Measurements from ENCODE around the gene FOXO3. TPM values are rescaled to one million over a fixed set of nuclear protein-coding genes. Genes with fewer than 3 reads are reported as not detected.

Gene FOXO3
- total RNA-seq, 1 experiment from 2014 or later: 22.1 TPM

DNA sequence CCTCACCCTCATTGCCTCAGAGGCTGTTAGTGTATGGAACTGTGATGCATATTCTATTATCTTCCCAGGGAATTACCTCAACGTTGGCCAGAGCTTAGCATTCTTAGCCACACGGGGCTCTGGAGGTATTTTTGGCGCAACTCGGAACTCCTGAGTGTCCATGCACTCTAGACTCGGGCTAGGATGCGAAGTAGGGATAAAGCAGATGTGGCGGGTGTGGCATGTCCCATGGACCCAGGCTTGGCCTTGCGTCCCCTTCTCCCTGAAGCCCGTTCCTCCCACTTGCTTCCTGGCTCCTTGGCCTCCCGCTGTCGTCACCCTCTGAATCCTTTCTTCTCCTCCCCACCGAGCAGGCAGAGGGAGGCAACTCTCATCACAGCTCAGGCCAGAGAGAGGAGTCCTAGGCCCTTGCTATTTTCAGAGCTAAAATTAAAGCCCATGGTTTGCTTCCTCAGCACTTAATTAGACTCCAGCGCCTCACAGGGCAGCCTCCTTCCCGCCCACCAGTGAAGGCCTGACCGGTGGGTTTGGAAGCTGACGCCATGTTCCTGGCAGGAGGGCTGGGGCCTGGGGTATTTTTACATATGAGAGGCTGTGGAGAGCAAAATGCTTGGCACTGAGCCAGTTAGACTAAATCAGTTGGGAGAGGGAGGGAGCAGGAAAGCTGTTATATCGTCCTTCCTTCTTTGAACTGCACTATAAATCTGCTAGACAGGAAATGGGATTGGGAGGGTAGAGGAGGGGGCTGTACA is 138.7 kb downstream of the FOXO3 start:
- peaks cover 17% of the 10 kb centered on the region in 2 experiments for H3K9me3 Mint-ChIP-seq
- Histone ChIP-seq H3K4me2 (ENCODE audit: insufficient read depth, insufficient read length, low read length) (no peak overlapping the region), H2AK5ac (ENCODE audit: insufficient read length, low read length) (no peak overlapping the region), H2BK120ac (ENCODE audit: low read depth, low read length, poor library complexity, severe bottlenecking) (no peak overlapping the region), H3K14ac (ENCODE audit: insufficient read depth, low read length) (no peak overlapping the region), H2AFZ (ENCODE audit: low read length) (no peak overlapping the region), H4K20me1 (ENCODE audit: control insufficient read depth, insufficient read depth, insufficient read length) (no peaks in the 10 kb centered on the region), H2BK12ac (ENCODE audit: insufficient read length, low read depth, low read length) (no peak overlapping the region), H3K9ac (ENCODE audit: extremely low read depth, insufficient read length, low read length) (no peak overlapping the region), H3K79me2 (ENCODE audit: insufficient read depth, low read length) (no peaks in the 10 kb centered on the region), H4K8ac (replicated peaks; ENCODE audit: insufficient read length, low read depth, low read length) (no peak overlapping the region), H3K56ac (ENCODE audit: insufficient read length, low read depth, low read length) (no peak overlapping the region), H2BK15ac (ENCODE audit: low read depth, low read length) (no peak overlapping the region), H3K9me3 (ENCODE audit: control insufficient read depth, low read depth, low read length) (no peaks in the 10 kb centered on the region), H3K27ac (ENCODE audit: insufficient read length, low read depth, low read length) (no peak overlapping the region), H4K5ac (ENCODE audit: insufficient read length, low read depth, low read length) (no peak overlapping the region), H3K79me1 (ENCODE audit: insufficient read depth, low read depth, low read length, poor library complexity, severe bottlenecking) (no peaks in the 10 kb centered on the region), H3K23me2 (ENCODE audit: insufficient read length, low read depth, low read length, poor library complexity, severe bottlenecking) (no peaks in the 10 kb centered on the region), H3K27me3 (ENCODE audit: insufficient read depth, low read length) (no peaks in the 10 kb centered on the region), H2BK5ac (ENCODE audit: insufficient read length, low read length) (no peak overlapping the region), H3K4ac (ENCODE audit: low read depth, low read length) (no peak overlapping the region), H3K18ac (ENCODE audit: insufficient read length, low read depth, low read length) (no peak overlapping the region), H3K23ac (ENCODE audit: insufficient read length, low read depth, low read length) (no peak overlapping the region), H3K4me1 (ENCODE audit: insufficient read depth, low read length) (no peaks in the 10 kb centered on the region), H2BK20ac (ENCODE audit: low read depth, low read length, poor library complexity, severe bottlenecking) (no peak overlapping the region), H4K91ac (ENCODE audit: insufficient read length, low read depth, low read length) (no peak overlapping the region), H3T11ph (ENCODE audit: low read length) (no peak overlapping the region)
- WGBS (ENCODE audit: extremely low coverage, insufficient read length, low lambda C conversion rate): no CpG with 5 or more reads among the region's 17 CpGs
- H3K4me1 Mint-ChIP-seq: peaks cover 18 to 20% of the 10 kb centered on the region in 2 experiments
- TF ChIP-seq, protein P1, sequence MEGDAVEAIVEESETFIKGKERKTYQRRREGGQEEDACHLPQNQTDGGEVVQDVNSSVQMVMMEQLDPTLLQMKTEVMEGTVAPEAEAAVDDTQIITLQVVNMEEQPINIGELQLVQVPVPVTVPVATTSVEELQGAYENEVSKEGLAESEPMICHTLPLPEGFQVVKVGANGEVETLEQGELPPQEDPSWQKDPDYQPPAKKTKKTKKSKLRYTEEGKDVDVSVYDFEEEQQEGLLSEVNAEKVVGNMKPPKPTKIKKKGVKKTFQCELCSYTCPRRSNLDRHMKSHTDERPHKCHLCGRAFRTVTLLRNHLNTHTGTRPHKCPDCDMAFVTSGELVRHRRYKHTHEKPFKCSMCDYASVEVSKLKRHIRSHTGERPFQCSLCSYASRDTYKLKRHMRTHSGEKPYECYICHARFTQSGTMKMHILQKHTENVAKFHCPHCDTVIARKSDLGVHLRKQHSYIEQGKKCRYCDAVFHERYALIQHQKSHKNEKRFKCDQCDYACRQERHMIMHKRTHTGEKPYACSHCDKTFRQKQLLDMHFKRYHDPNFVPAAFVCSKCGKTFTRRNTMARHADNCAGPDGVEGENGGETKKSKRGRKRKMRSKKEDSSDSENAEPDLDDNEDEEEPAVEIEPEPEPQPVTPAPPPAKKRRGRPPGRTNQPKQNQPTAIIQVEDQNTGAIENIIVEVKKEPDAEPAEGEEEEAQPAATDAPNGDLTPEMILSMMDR (conservative IDR thresholded peaks at IDR 0.05): no peak
- peak overlapping the region in 1 of 3 experiments; percentile 85; a peak in 2 of 7 replicates for H3K27ac Mint-ChIP-seq
- no peak for DNase-seq
- no peak overlapping the region for H3K4me3 Mint-ChIP-seq
- H3K36me3 Mint-ChIP-seq (ENCODE audit: insufficient read depth in 1 of 3, low read depth in 3 of 3): peaks cover 5 to 26% (median 17%) of the 10 kb centered on the region in 3 experiments
- peaks cover 2% of the 10 kb centered on the region for H3K27me3 Mint-ChIP-seq (ENCODE audit: low read depth)
